ENCODE results near the gene CDX4.
"Not testable (repeated sequence)": the region's sequence is repeated elsewhere in the genome, so short reads cannot be mapped to it uniquely, and the experiment has no call there.

CDX4 gene, protein sequence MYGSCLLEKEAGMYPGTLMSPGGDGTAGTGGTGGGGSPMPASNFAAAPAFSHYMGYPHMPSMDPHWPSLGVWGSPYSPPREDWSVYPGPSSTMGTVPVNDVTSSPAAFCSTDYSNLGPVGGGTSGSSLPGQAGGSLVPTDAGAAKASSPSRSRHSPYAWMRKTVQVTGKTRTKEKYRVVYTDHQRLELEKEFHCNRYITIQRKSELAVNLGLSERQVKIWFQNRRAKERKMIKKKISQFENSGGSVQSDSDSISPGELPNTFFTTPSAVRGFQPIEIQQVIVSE

DNA sequence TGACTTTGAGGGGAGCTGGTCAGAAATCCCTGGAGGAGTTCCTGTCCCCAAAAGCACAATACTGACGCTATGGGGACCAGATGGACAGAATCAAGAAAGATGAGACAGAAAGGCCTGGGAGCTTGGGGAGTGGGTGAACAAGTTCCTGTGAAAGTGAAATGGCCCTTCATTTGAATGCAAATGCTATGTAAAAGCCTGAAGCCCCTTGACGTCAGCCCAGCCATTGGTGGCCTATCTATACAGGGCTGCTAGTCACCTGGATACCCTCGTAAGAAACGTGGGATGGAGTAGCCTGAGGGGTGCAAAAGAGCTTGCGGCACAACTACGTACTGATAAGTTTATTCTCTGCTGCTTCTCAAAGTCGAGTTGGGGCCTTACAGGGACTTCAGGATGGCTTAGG lies at the start of gene CDX4:
CDX4 (plus strand) TSS at position 223 of the 400 bp plus-strand sequence. CDS start 201 bp downstream, outside the sequence.
- no peak for DNase-seq

DNA sequence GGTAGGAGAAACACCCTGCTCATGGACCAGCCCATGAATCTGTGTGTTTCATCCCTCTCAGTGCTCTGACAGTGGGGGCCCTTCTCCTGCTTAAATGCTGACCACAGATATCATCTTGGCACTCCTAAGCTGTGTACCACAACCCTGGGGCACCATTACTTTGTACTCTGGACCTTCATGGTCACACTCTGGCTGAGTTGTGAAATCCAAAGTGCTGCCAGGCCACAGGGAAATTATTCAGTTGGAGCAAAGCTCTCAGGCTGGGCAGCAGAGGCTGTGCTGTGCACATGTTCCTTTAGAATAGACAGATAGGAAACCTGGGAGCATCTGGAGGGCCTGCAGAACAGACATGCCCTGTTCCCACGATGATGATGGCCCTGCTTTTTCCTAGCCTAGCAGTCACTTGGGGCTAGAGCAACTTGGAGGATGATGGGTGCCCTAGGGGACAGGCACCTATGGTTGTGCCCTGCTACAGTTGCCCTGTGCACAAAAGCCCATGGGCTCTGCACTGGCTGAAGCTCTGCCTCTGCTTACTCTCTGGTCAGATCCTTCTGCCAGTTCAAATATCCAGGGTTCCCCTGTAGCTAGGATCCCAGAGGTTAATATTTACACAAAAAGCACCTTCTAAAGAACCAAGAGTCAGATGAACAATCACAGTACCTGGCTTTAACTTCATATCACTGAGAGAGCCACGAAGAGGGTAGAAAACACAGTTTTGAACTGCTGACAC lies 48.5 kb upstream of the CDX4 start:
- no peak for DNase-seq

DNA sequence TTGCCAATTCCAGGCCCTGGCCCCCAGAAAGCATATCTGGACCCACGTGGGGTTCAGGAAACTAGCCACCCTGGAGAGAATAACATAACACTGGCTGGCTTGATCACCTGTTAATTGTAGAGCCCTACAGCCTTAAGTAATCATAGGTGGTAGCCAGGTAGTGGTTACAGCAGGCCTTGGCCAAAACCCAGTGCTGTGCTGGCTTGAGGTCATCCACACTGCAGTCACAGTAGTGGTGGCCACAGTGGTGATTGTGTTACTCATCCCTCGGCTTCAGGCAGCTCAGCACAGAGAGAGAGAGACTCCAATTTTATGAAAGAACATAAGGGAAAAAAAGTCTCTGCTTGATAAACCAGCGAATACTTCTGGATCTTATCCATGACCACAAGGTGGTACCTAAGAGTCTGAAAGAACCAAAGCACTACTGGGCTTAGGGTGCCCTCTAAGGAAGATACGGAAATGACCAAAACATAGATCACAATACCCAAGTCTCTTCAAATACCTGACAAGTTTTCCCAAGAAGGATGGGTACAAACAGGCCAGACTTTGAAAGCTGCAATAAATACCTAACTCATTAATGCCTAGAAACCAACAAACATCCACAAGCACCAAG lies 46.6 kb upstream of the CDX4 start:
- DNase-seq: no peak

DNA sequence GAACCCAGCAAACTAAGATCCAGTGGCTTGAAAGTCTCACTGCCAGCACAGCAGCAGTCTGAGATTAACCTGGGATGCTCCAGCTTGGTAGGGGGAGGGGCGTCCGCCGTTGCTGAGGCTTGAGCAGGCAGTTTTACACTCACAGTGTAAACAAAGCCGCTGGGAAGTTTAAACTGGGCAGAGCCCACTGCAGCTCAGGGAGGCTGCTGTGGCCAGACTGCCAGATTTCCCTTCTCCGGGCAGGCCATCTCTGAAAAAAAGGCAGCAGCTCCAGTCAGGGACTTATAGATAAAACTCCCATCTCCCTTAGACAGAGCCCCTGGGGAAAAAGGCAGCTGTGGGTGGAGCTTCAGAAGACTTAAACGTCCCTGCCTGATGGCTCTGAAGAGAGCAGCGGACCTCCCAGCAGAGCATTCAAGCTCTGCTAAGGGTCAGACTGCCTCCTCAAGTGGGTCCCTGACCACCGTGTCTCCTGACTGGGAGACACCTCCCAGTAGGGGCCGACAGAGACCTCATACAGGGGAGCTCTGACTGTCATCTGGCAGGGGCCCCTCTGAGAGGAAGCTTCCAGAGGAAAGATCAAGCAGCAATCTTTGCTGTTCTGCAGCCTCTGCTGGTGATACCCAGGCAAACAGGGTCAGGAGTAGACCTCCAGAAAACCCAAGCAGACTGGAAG lies 45.1 kb upstream of the CDX4 start:
- no peak for DNase-seq

DNA sequence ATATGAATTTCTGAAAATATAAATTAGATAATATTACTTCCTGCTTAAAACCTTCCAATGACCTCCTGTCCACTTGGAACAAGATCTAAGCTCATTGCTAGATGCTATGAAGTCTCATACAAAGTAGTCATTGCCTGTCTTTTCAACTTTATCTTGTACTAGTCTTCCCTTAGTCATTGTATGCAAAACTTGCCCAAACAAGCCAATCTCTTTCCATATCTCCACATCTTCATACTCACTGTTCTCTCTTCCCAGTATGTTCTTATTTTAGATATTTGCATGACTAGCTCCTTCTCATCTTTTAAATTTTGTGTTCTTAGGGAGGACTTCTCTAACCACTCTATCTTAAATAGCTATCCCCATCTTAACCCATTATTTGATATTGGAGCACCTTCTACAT lies 33.9 kb upstream of the CDX4 start:
- DNase-seq: no peak

DNA sequence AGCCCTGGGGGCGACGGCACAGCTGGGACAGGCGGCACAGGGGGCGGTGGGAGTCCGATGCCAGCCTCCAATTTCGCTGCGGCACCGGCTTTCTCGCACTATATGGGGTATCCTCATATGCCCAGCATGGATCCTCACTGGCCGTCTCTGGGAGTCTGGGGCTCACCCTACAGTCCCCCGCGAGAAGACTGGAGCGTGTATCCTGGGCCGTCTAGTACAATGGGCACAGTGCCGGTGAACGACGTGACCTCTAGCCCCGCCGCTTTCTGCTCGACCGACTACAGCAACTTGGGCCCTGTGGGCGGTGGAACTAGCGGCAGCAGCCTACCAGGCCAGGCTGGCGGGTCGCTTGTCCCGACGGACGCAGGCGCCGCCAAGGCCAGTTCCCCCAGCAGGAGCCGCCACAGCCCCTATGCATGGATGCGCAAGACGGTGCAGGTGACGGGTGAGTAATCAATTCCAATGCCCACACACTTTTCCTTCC lies 500 bp downstream of the CDX4 start:
- DNase-seq: no peak

DNA sequence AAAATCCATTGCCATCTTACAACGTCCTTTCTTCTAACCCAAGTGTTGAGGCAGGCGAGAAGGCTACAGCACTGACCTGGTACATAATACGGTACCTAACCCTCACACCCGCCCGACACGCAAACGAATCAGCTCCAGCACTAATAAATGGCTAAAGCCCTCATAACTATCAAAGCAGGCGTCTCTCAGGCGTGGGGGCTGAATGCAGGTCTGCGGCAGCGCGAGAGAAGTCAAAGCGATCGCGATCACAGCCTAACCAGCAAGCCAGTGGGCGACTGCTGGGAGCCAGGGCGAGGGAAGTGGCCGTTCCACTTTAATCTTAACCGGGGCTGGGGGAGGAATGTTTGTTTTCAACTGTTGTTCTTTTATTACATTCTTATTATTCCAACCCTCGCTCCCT lies 1.5 kb downstream of the CDX4 start:
- no peak for DNase-seq

DNA sequence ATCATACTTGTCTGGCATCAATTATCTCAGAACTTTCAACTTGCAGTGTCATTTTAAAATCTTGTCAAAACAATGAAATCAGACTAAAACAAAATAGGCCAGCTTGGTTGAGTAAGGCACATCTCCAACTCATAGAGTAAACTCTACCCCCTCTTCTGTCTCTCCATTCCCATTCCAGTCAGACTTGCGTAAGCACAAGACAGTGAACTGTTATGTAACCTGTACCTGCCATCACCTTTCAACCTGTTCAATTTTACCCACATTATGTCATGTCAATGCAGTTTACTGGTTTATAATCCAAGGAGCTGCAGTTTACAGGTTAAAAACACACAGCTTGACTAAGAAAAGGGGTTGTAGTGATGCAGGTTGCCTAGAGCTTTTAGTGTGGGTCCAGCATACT lies 8.3 kb downstream of the CDX4 start:
- no peak for DNase-seq

DNA sequence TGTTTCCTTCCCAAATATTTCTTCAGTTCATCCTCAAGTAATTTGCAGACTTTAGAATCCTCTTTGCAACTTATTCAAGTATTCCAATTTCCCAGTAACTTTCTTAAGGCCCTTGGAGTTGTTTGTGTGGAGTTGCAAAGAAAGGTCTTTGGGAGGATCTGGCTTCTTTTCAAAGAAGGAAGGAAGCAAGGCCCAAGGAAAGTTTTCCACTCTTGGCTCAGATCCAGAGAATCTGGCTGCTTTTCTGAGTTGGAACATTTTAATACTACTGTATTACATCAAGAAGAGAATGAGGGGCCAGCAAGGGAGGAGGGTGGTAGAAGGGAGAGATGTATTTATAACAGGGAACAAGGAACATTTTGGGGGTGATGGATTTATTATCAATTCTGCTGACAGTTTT lies 10.5 kb downstream of the CDX4 start:
- no peak for DNase-seq

DNA sequence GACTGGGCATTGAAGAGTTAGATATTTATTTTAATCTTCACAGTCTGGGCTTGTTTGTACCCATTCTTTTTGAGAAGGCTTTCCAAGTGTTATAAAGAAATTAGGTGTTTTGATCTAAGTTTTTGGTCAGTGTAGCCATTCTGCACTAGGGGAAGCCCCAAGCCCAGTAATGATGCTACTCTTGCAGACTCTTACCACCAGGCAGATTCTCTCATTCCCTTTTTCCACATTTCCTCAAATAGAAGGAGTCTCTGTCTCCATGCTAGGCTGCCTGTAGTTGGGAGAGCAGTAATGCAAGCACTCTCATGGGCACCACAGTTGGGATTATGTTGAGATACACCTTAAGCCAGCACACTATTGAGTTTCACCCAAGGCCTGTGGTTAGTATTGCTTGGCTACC lies 21.5 kb downstream of the CDX4 start:
- DNase-seq: no peak

DNA sequence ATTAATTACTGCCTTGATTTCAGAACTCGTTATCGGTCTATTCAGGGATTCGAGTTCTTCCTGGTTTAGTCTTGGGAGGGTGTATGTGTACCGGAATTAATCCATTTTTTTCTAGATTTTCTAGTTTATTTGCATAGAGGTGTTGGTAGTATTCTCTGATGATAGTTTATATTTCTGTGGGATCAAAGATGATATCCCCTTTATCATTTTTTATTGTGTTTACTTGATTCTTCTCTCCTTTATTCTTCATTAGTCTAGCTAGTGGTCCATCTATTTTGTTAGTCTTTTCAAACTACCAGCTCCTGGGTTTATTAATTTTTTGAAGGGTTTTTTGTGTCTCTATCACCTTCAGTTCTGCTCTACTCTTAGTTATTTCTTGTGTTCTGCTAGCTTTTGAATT lies 32.1 kb downstream of the CDX4 start:
- DNase-seq: no peak

DNA sequence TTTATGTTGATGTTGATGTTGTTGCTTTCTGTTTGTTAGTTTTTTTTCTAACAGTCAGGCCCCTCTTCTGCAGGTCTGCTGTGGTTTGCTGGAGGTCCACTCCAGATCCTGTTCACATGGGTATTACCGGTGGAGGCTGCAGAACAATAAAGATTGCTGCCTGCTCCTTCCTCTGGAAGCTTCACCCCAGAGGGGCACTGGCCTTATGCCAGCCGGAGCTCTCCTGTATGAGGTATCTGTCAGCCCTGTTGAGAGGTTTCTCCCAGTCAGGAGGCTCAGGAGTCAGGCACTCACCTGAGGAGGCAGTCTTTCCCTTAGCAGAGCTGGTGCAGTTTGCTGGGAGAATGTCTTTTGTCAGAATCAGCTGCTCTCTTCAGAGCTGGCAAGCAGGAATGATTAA lies 34.7 kb downstream of the CDX4 start:
- DNase-seq: no peak

DNA sequence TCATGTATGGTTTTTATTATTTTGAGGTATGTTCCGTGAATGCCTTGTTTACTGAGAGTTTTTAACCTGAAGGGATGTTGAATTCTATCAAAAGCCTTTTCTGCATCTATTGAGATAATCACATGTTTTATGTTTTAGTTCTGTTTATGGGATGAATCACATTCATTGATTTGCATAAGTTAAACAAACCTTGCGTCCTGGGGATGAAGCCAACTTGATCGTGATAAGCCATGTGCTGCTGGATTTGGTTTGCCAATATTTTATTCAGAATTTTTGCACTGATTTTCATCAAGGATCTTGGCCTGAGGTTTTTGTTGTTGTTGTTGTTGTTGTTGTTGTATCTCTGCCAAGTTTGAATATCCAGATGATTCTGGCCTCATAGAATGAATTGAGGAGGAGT lies 43.8 kb downstream of the CDX4 start:
- no peak for DNase-seq

DNA sequence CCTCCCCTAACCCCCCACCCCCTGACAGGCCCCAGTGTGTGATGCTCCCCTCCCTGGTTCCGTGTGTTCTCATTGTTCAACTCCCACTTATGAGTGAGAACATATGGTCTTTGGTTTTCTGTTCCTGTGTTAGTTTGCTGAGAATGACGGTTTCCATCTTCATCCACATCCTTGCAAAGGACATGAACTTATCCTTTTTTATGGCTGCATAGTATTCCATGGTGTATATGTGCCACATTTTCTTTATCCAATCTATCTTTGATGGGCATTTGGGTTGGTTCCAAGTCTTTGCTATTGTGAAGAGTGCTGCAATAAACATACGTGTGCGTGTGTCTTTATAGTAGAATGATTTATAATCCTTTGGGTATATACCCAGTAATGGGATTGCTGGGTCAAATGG lies 45.3 kb downstream of the CDX4 start:
- DNase-seq: not testable (repeated sequence)
